DND-41 (cell line): Measurements from ENCODE around the gene FAM241A.

Source experiments
- ATAC-seq: fragments of 200-7000 bp; cut with Tn5 transposase; 3 replicates; pipeline ENCODE4 v1.9.1; 2021; ENCODE audit warnings: low read depth; ENCODE audit not compliant: insufficient read depth
- DNase-seq: peaks from one replicate; pipeline ENCODE4 v3.0.0-alpha.2; 2020
- H2AFZ ChIP-seq: 2 replicates; pipeline ENCODE4 v1.6.0; 2012; ENCODE audit warnings: low read depth, low read length
- H3K27ac ChIP-seq: 2 replicates; pipeline ENCODE4 v1.5.1; 2012; ENCODE audit warnings: low read length, inconsistent platforms
- H3K27me3 ChIP-seq: fragments of 200-600 bp; sonication (generic); 2 replicates; pipeline ENCODE4 v1.6.0; 2012; ENCODE audit warnings: low read length, mild to moderate bottlenecking, inconsistent platforms; ENCODE audit not compliant: insufficient read depth, poor library complexity
- H3K36me3 ChIP-seq: 2 replicates; pipeline ENCODE4 v1.5.1; 2012; ENCODE audit warnings: low read length, inconsistent platforms; ENCODE audit not compliant: insufficient read depth
- H3K4me1 ChIP-seq: 2 replicates; pipeline ENCODE4 v1.5.1; 2012; ENCODE audit warnings: mild to moderate bottlenecking, low read length; ENCODE audit not compliant: insufficient read depth
- H3K4me2 ChIP-seq: 2 replicates; pipeline ENCODE4 v1.6.0; 2012; ENCODE audit warnings: mild to moderate bottlenecking, moderate library complexity, low read length, inconsistent platforms; ENCODE audit not compliant: insufficient read depth
- H3K4me3 ChIP-seq, 2 experiments: fragments of 200-600 bp in 1 of 2; shearing (Covaris generic) in 1 of 2; 2 replicates each; pipeline ENCODE4 v1.5.1; 2012 to 2016; ENCODE audit warnings: inconsistent platforms in 2 of 2, low read length in 2 of 2, mild to moderate bottlenecking in 2 of 2, low read depth in 1 of 2, moderate library complexity in 1 of 2
- H3K79me2 ChIP-seq: 2 replicates; pipeline ENCODE4 v1.6.0; 2012; ENCODE audit warnings: low read length, inconsistent platforms; ENCODE audit not compliant: insufficient read depth
- H3K9ac ChIP-seq: 2 replicates; pipeline ENCODE4 v1.6.0; 2012; ENCODE audit warnings: low read depth, mild to moderate bottlenecking, inconsistent platforms, low read length, moderate library complexity
- H3K9me3 ChIP-seq: 2 replicates; pipeline ENCODE4 v1.5.1; 2012; ENCODE audit warnings: low read length, moderate library complexity, mild to moderate bottlenecking, inconsistent platforms; ENCODE audit not compliant: insufficient read depth, severe bottlenecking
- H4K20me1 ChIP-seq: 2 replicates; pipeline ENCODE4 v1.6.0; 2012; ENCODE audit warnings: low read length; ENCODE audit not compliant: insufficient read depth
- EZH2 ChIP-seq: IDR thresholded peaks from 3 replicates; pipeline ENCODE4 v1.6.1; 2012; ENCODE audit warnings: borderline replicate concordance, low read depth, mild to moderate bottlenecking, moderate library complexity, low read length, inconsistent platforms; ENCODE audit not compliant: severe bottlenecking
- TF ChIP-seq, protein P1 (sequence below): IDR thresholded peaks from 2 replicates; pipeline ENCODE4 v1.5.1; 2012; ENCODE audit warnings: borderline replicate concordance, low read length, moderate library complexity, mild to moderate bottlenecking; ENCODE audit not compliant: poor library complexity, severe bottlenecking; ENCODE audit errors: extremely low read depth

The FAM241A gene

DNA sequence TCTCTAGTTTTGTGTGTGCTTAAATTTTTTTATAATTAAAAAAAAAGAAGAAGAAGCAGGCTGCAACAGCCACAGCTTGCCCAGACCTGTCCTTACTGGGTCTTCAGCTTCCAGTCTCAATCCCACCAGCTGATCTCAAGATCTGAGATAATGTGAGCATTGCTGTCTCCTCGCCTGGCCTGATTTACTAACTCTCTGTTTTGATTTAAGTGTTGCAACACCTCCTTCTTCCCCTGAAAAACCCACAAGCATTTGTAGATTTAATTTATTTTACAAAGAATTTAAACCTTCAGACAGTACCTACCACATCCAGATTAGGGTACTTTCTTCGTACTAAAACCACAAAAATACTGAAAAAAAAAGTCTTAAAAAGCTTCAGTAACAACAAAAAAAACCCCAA, 38.0 kb downstream of the FAM241A start:
- peaks cover 15% of the 10 kb centered on the region; the same call in 1 of the 2 replicates for H3K4me1 ChIP-seq
- no peak overlapping the region for H3K4me2 ChIP-seq
- H2AFZ ChIP-seq, result no peak overlapping the region
- H3K27ac ChIP-seq, result no peak overlapping the region
- H3K9ac ChIP-seq, result no peak overlapping the region
- H3K9me3 ChIP-seq, result no peaks in the 10 kb centered on the region
- DNase-seq, result peak; percentile 46
- H3K4me3 ChIP-seq, result no peak overlapping the region
- H4K20me1 ChIP-seq, result no peaks in the 10 kb centered on the region
- ATAC-seq, result peak; percentile 82
- no peaks in the 10 kb centered on the region for H3K36me3 ChIP-seq
- TF ChIP-seq, protein P1, sequence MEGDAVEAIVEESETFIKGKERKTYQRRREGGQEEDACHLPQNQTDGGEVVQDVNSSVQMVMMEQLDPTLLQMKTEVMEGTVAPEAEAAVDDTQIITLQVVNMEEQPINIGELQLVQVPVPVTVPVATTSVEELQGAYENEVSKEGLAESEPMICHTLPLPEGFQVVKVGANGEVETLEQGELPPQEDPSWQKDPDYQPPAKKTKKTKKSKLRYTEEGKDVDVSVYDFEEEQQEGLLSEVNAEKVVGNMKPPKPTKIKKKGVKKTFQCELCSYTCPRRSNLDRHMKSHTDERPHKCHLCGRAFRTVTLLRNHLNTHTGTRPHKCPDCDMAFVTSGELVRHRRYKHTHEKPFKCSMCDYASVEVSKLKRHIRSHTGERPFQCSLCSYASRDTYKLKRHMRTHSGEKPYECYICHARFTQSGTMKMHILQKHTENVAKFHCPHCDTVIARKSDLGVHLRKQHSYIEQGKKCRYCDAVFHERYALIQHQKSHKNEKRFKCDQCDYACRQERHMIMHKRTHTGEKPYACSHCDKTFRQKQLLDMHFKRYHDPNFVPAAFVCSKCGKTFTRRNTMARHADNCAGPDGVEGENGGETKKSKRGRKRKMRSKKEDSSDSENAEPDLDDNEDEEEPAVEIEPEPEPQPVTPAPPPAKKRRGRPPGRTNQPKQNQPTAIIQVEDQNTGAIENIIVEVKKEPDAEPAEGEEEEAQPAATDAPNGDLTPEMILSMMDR, result no peak
- TF ChIP-seq EZH2, result no peak
- no peaks in the 10 kb centered on the region for H3K27me3 ChIP-seq
- H3K79me2 ChIP-seq, result no peaks in the 10 kb centered on the region

DNA sequence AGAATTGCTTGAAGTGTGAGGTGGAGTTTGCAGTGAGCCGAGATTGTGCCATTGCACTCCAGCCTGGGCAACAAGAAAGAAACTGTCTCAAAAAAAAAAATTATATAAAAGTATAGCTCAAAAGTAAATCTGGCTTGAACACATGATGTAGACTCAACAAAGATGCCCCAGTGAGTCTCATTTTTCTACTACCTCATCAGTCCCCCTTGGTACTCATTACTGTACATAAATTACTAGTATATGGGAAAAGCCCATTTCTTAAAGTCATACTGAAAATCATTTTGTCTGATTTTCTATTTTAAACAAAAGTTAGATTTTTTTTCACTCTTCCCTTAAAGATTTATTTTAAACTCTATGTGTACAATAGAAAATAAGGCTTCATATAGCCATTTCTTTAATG, 39.2 kb downstream of the FAM241A start:
- H4K20me1 ChIP-seq, result no peaks in the 10 kb centered on the region
- TF ChIP-seq EZH2, result no peak
- TF ChIP-seq, protein P1, result no peak
- no peaks in the 10 kb centered on the region for H3K9me3 ChIP-seq
- no peaks in the 10 kb centered on the region for H3K36me3 ChIP-seq
- ATAC-seq, result no peak
- no peak overlapping the region for H3K4me3 ChIP-seq
- no peak overlapping the region for H3K4me2 ChIP-seq
- no peak for DNase-seq
- H2AFZ ChIP-seq, result no peak overlapping the region
- H3K4me1 ChIP-seq, result peaks cover 15% of the 10 kb centered on the region; the same call in 1 of the 2 replicates
- no peak overlapping the region for H3K9ac ChIP-seq
- no peak overlapping the region for H3K27ac ChIP-seq
- no peaks in the 10 kb centered on the region for H3K27me3 ChIP-seq
- H3K79me2 ChIP-seq, result no peaks in the 10 kb centered on the region

DNA sequence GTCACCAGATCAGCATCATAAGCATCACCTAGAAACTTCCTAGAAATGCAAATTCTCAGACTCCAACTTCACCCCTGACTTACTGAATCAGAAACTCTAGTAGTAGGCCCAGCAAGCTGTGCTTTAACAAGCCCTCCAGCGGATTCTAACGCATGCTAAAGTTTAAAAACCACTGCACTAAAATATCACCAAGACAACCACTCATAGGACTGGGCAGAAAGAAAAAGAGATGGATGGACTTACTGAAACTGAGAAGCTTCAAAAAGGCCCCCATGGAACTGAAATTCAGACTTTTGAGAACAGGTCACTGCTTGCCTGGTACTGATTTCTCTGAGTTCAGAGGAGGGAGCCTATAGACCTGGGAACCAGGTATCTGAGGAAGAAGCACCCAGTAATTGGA, 40.1 kb downstream of the FAM241A start:
- DNase-seq (no peak), ATAC-seq (no peak)
- Histone ChIP-seq H3K27ac (no peak overlapping the region), H3K36me3 (no peaks in the 10 kb centered on the region), H2AFZ (no peak overlapping the region), H3K27me3 (no peaks in the 10 kb centered on the region), H3K79me2 (no peaks in the 10 kb centered on the region), H3K4me1 (peaks cover 15% of the 10 kb centered on the region; the same call in 1 of the 2 replicates), H4K20me1 (no peaks in the 10 kb centered on the region), H3K4me2 (no peak overlapping the region), H3K4me3 (no peak overlapping the region), H3K9me3 (no peaks in the 10 kb centered on the region), H3K9ac (no peak overlapping the region)
- no peak for TF ChIP-seq EZH2
- TF ChIP-seq, protein P1, result no peak

DNA sequence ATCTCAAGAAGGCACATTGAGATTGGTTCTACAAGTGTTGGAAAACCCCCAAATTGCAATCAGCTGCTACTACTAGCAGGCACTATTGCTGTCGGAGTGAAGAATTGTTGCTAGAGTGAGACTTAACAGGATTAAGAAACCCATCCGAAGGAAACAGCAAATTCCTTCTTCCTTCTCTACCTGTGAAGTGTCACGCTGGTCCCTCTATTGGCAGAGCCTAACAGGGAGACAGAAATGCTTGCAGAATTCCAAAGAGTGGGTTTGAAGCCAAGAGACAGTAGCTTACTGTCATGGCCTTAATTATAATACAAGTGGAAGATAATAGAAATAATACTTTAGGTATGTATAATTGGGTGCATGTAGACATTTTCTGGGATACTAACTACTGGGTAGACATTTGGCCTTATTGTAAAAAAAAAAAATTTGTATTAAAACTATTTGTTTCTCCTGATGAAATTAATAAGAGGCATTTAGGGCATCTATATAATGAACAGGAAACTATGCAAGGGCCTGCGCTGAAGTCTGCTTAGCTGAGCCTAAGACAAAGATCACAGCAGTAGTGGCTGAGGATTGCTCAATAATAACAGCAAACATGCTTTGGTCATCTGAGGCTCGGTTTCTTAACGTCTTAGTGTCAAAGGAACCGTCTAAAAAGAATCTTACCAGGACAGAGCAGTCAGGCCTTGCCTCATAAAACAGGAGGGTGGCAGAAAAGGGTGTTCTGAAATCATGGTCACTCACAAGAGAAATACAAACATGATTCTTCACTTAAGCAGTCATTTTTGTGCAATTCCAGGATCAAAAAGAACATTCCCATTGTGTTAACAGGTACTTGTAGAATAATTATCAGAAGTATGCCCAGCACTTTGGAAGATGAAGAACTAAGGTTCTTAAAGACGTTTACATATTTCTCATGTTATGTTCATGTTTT, 40.8 kb downstream of the FAM241A start:
- H2AFZ ChIP-seq, result no peak overlapping the region
- no peaks in the 10 kb centered on the region for H3K9me3 ChIP-seq
- no peaks in the 10 kb centered on the region for H4K20me1 ChIP-seq
- H3K4me1 ChIP-seq, result peaks cover 15% of the 10 kb centered on the region; the same call in 1 of the 2 replicates
- no peak for TF ChIP-seq EZH2
- TF ChIP-seq, protein P1, result no peak
- no peak overlapping the region for H3K27ac ChIP-seq
- H3K36me3 ChIP-seq, result no peaks in the 10 kb centered on the region
- ATAC-seq (no peak), DNase-seq (no peak)
- no peaks in the 10 kb centered on the region for H3K27me3 ChIP-seq
- no peak overlapping the region for H3K4me3 ChIP-seq
- no peak overlapping the region for H3K9ac ChIP-seq
- H3K4me2 ChIP-seq, result no peak overlapping the region
- H3K79me2 ChIP-seq, result no peaks in the 10 kb centered on the region
